ENCODE measurements around the gene GRAMD1A.
A peak's percentile ranks its signal among the peaks of the same experiment; 100 is the strongest.
"Not testable (repeated sequence)": the region's sequence is repeated elsewhere in the genome, so short reads cannot be mapped to it uniquely, and the experiment has no call there.

Gene GRAMD1A

GRCh38 chr19:35021596-35021995 is 21.5 kb downstream of the GRAMD1A start:
- DNase-seq, result no peak

- no peak for DNase-seq
Observed at GRCh38 chr19:35022460-35022859, 22.3 kb downstream of the GRAMD1A start.

GRCh38 chr19:35023428-35023827 is 23.3 kb downstream of the GRAMD1A start:
- no peak for DNase-seq

DNA sequence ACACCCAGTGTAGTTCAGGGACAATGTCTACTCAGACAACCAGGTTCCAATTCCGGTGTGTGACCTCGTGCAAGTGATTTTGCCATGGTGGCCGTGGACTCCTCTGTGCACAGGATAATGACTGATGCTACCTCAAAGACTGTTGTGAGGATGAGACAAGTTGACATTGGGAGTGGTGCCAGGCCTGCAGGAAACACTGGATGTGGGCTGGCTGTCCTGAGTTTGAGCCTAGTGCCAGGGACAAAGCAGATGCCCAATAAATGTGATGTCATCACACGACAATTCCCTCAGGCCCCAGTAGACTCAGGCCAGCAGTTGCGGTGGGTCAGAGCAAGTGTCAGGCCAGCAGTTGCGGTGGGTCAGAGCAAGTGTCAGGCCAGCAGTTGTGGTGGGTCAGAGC is 24.0 kb downstream of the GRAMD1A start:
- DNase-seq, result no peak

GRCh38 chr19:35025969-35026368 is 25.8 kb downstream of the GRAMD1A start:
- DNase-seq, result no peak

DNA sequence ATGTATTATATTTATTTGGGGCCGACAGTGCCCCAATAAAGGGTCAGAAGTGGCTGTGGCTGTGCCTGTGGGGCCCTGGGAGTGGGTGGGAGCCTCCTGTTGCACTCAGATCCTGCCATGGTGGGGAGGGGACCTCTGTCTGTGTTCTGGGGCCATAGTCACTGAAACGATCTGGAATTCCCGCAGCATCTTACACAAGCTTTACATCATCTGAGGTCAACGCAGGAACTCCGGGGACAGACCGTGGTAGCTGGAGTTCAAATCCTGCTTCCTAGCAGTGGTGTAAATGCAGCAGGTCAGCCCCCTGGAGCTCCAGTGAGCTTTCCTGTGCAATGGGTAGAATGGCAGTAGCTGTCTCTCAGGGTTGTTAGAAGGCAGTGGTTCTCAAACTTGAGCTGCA is 26.3 kb downstream of the GRAMD1A start:
- no peak for DNase-seq

GRCh38 chr19:35027009-35027408 is 26.9 kb downstream of the GRAMD1A start:
- no peak for DNase-seq

GRCh38 chr19:35027851-35028599 is 27.9 kb downstream of the GRAMD1A start:
- DNase-seq, result no peak

DNA sequence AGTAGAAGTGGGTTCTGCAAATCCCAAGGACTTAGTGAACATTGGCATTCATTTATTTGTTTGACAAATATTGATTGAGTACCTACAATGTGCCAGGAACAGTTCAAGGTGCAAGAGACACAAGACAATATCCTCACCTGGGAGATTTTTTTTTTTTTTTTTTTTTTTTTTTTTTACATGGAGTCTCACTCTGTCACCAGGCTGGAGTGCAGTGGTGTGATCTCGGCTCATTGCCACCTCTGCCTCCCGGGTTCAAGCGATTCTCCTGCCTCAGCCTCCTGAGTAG is 28.4 kb downstream of the GRAMD1A start:
- DNase-seq, result not testable (repeated sequence)

DNA sequence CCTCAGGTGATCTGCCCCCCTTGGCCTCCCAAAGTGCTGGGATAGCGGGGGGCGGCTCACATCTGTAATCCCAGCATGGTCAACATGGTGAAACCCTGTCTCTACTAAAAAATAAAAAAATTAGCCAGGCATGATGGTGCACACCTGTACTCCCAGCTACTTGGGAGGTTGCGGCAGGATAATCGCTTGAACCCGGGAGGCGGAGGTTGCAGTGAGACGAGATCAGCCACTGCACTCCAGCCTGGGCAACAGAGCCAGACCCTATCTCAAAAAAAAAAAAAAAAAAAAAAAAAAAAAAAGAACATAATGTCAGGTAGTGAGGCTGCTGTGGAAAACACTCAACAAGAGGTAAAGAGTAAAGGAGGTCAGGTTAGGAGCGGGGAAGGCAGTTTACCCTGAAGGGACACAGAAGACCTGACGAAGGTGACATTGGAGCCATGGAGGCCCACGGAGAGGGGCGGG is 29.2 kb downstream of the GRAMD1A start:
- not testable (repeated sequence) for DNase-seq

DNA sequence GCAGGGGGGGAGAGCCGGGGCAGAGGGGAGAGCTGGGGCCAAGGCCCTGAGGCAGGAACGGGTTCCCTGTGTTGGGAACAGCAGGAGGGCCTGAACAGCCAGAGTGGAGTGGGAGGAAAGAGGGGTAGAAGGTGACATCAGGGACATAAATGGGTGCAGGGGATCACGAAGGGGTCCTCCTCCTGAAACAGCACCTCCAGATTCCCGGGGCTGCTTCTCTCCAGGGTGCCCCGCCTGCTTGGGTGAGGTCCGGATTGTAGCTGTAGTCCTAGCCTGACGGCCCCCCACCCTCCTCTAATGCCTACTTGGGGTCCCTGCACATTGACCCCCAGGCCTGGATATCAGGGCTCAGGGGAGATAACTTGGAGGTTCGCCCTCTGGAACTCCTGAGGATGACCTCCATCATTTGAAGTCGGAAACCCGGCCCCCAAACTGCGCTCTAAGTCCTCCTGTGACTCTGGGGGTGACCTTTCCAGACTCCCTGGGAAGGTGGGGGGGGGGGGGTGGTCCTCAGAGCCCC is 29.7 kb downstream of the GRAMD1A start:
- DNase-seq, result no peak

DNA sequence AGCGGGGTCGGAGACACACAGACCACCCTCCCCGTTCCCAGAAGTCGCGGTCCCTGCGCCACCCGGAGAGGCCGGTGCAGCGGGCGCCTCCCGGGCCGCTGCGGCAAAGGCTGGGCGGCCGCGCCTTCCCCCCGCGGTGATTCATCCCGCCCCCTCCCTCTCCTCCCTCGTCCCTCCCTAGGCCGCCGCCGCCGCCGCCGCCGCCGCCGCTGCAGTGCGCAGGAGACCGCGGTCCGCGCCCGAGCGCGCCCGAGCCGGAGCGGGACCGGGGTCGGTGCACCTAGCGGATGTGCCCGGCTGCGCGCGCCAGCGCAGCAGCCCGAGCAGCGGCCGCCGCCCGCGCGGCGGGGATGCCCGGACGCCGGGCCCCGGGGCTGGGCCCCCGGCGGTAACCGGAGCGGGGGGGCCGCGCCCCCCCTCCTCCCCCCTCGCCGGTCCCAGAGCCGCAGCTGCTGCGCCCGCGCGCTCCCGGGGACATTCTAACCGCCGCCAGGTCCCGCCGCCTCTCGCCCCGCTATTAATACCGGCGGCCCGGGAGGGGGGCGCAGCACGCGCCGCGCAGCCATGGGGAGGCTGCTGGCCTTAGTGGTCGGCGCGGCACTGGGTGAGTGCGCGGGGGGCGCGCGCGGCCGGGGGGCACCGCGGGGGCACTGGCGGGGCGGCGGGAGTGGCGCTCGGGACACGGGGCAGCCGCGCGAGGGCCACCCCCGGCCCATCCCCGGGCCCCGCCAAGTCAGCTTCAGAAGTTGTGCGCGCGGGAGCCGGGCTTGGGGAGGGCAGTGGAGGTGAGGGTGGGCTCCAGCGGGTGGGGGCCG is 30.3 kb downstream of the GRAMD1A start, which contains the start of gene SCN1B:
Gene SCN1B (plus strand): TSS at position 214 of the 815 bp plus-strand sequence. CDS start 351 bp downstream, at position 565.
- DNase-seq, result peak; percentile 66

- peak; percentile 61 for DNase-seq
Observed at GRCh38 chr19:35031072-35031881, 31.2 kb downstream of the GRAMD1A start.

DNA sequence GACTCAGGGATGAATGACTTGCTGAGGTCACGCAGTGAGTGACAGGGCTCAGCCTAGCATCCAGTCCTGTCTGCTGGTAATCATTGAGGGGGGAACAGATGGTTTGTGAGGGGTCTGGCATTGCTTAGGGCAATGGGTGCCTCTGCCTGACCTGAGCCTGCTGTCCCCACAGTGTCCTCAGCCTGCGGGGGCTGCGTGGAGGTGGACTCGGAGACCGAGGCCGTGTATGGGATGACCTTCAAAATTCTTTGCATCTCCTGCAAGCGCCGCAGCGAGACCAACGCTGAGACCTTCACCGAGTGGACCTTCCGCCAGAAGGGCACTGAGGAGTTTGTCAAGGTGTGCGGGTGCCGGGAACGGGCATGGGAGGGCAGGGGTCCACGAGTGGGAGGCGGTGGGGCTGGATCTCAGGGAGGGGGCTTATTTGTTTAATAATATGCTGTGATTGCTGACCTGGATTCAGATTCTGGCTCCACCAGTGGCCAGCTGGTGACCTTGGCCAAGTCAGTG is 32.3 kb downstream of the GRAMD1A start:
- DNase-seq, result no peak

DNA sequence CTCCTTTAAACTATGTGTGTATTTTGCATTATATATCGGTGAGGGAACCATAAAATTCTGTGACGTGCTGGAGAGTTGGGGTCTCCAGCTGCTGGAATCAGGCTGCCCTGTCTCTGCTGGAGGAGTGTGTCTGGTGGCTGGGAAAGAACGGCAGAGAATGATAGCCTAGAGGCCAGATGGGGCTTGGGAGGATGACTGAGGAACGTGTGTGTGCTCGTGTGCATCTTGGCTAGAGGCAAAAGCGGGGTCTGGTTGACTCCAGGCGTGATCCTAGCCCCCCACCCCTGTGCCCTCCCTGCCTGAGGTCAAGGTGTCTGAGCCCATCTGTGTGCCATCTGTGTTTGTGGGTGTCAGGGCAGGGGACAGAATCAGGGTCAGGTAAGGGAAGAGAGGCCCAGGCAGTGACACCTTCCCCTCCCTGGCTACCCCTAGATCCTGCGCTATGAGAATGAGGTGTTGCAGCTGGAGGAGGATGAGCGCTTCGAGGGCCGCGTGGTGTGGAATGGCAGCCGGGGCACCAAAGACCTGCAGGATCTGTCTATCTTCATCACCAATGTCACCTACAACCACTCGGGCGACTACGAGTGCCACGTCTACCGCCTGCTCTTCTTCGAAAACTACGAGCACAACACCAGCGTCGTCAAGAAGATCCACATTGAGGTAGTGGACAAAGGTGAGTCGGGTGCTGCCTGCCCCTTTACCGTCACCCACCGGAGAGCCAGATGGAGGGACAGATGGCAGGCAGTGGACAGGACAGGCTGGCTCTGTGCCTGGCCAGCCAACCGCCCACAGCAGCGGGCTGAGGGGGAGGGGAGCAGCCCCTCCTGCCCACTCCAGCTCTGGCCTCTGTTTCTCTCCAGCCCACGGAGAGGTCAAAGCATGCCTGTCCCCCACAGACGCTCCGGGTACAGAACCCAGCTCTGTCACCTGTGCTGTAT is 33.2 kb downstream of the GRAMD1A start:
- DNase-seq, result no peak

GRCh38 chr19:35034005-35034502 is 33.9 kb downstream of the GRAMD1A start:
- no peak for DNase-seq

GRCh38 chr19:35034588-35035382 is 34.7 kb downstream of the GRAMD1A start:
- no peak for DNase-seq

DNA sequence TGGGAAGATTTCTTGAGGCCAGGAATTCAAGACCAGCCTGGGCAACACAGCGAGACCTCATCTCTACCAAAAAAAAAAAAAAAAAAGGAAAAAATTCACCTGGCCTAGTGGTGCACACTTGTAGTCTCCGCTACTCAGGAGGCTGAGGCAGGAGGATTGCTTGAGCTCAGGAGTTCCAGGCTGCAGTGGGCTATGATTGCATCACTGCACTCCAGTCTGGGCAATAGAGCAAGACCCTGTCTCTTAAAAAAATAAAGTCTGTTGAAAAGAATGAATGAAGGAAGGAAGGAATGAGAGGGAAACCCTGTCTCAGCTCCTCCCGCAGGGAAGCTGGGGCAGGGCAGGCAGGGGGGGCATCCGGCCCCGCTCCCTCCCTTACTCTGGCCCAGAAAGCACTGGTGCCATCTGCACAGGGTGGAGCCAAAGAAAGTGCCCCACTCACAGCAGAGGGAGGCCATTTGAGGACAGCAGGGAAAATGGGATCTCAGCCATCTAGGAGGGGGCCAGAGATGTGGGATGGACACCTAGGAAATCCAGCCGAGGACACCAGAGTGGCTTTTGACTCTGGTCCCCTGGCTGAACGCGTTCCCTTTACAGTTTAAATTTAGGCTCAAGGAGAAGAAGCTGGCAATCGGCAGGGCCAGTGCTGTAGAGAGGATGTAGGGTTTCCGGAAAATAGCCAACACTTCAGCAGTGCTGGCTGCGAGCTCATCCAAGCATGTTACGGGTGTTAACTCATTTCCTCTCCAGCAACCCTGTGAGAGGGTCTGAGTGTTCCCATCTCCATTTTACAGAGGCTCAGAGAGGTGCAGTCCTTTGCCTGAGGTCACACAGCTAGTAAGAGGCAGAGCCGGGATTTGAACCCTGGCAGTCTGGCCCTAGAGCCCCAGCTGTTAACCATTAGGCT is 37.8 kb downstream of the GRAMD1A start:
- DNase-seq, result no peak
